ENCODE data around the gene GLRA3.

GLRA3 gene

DNA sequence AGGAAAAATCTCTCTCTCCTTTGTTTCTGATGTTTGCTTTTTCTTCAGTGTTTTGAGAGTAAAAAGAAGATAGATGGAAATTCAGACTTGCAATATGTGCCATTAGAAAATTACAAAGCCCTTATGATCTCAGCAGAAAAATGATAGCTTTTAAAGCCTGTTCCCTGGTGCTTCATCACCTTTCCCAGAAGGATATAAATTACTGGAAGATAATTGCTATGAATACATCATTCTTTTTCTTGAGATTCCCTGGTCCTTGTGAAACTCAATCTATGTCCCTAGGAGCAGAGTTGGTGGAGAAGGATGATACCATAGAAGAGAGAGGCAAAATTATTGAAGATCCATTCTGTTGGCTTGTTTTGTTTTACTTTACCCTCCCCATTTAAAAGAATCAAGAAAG lies 86.5 kb downstream of the GLRA3 start:
- TF ChIP-seq, protein P1, sequence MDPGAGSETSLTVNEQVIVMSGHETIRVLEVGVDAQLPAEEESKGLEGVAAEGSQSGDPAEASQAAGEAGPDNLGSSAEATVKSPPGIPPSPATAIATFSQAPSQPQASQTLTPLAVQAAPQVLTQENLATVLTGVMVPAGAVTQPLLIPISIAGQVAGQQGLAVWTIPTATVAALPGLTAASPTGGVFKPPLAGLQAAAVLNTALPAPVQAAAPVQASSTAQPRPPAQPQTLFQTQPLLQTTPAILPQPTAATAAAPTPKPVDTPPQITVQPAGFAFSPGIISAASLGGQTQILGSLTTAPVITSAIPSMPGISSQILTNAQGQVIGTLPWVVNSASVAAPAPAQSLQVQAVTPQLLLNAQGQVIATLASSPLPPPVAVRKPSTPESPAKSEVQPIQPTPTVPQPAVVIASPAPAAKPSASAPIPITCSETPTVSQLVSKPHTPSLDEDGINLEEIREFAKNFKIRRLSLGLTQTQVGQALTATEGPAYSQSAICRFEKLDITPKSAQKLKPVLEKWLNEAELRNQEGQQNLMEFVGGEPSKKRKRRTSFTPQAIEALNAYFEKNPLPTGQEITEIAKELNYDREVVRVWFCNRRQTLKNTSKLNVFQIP (CRISPR knock-in tag; IDR thresholded peaks at IDR 0.05; ENCODE audit: borderline replicate concordance, low read depth), result no peak
- TF ChIP-seq PPARA (CRISPR knock-in tag; IDR thresholded peaks at IDR 0.05; ENCODE audit: borderline replicate concordance) (no peak), TOX (CRISPR knock-in tag; IDR thresholded peaks at IDR 0.05; ENCODE audit: borderline replicate concordance) (no peak), GLIS3 (CRISPR knock-in tag; IDR thresholded peaks at IDR 0.05) (no peak), ZC3H10 (CRISPR knock-in tag; IDR thresholded peaks at IDR 0.05) (no peak)
- TF ChIP-seq, protein P2, sequence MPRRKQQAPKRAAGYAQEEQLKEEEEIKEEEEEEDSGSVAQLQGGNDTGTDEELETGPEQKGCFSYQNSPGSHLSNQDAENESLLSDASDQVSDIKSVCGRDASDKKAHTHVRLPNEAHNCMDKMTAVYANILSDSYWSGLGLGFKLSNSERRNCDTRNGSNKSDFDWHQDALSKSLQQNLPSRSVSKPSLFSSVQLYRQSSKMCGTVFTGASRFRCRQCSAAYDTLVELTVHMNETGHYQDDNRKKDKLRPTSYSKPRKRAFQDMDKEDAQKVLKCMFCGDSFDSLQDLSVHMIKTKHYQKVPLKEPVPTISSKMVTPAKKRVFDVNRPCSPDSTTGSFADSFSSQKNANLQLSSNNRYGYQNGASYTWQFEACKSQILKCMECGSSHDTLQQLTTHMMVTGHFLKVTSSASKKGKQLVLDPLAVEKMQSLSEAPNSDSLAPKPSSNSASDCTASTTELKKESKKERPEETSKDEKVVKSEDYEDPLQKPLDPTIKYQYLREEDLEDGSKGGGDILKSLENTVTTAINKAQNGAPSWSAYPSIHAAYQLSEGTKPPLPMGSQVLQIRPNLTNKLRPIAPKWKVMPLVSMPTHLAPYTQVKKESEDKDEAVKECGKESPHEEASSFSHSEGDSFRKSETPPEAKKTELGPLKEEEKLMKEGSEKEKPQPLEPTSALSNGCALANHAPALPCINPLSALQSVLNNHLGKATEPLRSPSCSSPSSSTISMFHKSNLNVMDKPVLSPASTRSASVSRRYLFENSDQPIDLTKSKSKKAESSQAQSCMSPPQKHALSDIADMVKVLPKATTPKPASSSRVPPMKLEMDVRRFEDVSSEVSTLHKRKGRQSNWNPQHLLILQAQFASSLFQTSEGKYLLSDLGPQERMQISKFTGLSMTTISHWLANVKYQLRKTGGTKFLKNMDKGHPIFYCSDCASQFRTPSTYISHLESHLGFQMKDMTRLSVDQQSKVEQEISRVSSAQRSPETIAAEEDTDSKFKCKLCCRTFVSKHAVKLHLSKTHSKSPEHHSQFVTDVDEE (CRISPR knock-in tag; IDR thresholded peaks at IDR 0.05), result no peak
- no peak for ATAC-seq

- TF ChIP-seq OSR1 (CRISPR knock-in tag; IDR thresholded peaks at IDR 0.05), result no peak
- no peak for TF ChIP-seq ESRRG (CRISPR knock-in tag; IDR thresholded peaks at IDR 0.05)
- no peak for ATAC-seq
These were observed 89.5 kb downstream of the GLRA3 start for GRCh38 chr4:174739576-174739975.

GRCh38 chr4:174734181-174734580 lies 94.9 kb downstream of the GLRA3 start:
- no peak for ATAC-seq
- TF ChIP-seq PPARA (CRISPR knock-in tag; IDR thresholded peaks at IDR 0.05; ENCODE audit: borderline replicate concordance) (no peak), BACH2 (CRISPR knock-in tag; IDR thresholded peaks at IDR 0.05; ENCODE audit: borderline replicate concordance) (no peak), ISL1 (CRISPR knock-in tag; IDR thresholded peaks at IDR 0.05) (no peak), TOX (CRISPR knock-in tag; IDR thresholded peaks at IDR 0.05; ENCODE audit: borderline replicate concordance) (no peak), ZNF70 (CRISPR knock-in tag; IDR thresholded peaks at IDR 0.05) (no peak), SNAI2 (CRISPR knock-in tag; IDR thresholded peaks at IDR 0.05) (no peak), CSDC2 (CRISPR knock-in tag; IDR thresholded peaks at IDR 0.05) (no peak), ARNTL (CRISPR knock-in tag; IDR thresholded peaks at IDR 0.05; ENCODE audit: borderline replicate concordance, low read depth) (no peak), ZFP30 (CRISPR knock-in tag; IDR thresholded peaks at IDR 0.05) (no peak), PATZ1 (CRISPR knock-in tag; IDR thresholded peaks at IDR 0.05; ENCODE audit: borderline replicate concordance) (no peak), OSR1 (CRISPR knock-in tag; IDR thresholded peaks at IDR 0.05) (no peak), ZC3H10 (CRISPR knock-in tag; IDR thresholded peaks at IDR 0.05) (no peak)
- TF ChIP-seq, protein P1 (CRISPR knock-in tag; IDR thresholded peaks at IDR 0.05; ENCODE audit: borderline replicate concordance, low read depth), result no peak
- TF ChIP-seq, protein P3, sequence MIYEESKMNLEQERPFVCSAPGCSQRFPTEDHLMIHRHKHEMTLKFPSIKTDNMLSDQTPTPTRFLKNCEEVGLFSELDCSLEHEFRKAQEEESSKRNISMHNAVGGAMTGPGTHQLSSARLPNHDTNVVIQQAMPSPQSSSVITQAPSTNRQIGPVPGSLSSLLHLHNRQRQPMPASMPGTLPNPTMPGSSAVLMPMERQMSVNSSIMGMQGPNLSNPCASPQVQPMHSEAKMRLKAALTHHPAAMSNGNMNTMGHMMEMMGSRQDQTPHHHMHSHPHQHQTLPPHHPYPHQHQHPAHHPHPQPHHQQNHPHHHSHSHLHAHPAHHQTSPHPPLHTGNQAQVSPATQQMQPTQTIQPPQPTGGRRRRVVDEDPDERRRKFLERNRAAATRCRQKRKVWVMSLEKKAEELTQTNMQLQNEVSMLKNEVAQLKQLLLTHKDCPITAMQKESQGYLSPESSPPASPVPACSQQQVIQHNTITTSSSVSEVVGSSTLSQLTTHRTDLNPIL (CRISPR knock-in tag; IDR thresholded peaks at IDR 0.05; ENCODE audit: low read depth), result no peak
- TF ChIP-seq, protein P2 (CRISPR knock-in tag; IDR thresholded peaks at IDR 0.05), result no peak

Data from SK-N-SH treated with all-trans-retinoic acid at 6 μM for 48 hours (cell line).